Kidney (tissue), 14 donors: Measurements from ENCODE around the gene CREBZF. TPM values are rescaled to one million over a fixed set of nuclear protein-coding genes. Genes with fewer than 3 reads are reported as not detected.

ENCODE experiments used
- DNase-seq, 5 donors: peaks; one replicate each; pipeline ENCODE4 v3.0.0-alpha.2; 2013 to 2020
- FAIRE-seq: peaks from 2 replicates; lab custom pipeline; 2012; peaks lifted over from hg19 to GRCh38; lab: Jason Lieb, UNC
- H3K27ac ChIP-seq, 2 donors: one replicate each; pipeline ENCODE4 v1.7.0; 2013; ENCODE audit warnings: low read depth in 2 of 2, low read length in 2 of 2, inconsistent platforms in 1 of 2
- H3K27me3 ChIP-seq: one replicate; pipeline ENCODE4 v1.7.1; 2013; ENCODE audit warnings: low read length, inconsistent platforms; ENCODE audit not compliant: control insufficient read depth, insufficient read depth
- H3K36me3 ChIP-seq, 3 donors: one replicate each; pipeline versions ENCODE4 v1.7.0 to v1.7.1; 2013; ENCODE audit warnings: low read length in 3 of 3, control low read depth in 1 of 3, inconsistent platforms in 1 of 3; ENCODE audit not compliant: insufficient read depth in 3 of 3, control insufficient read depth in 2 of 3
- H3K4me1 ChIP-seq, 3 donors: one replicate each; pipeline versions ENCODE4 v1.7.0 to v1.7.1; 2013; ENCODE audit warnings: low read length in 3 of 3, inconsistent platforms in 1 of 3, low read depth in 1 of 3; ENCODE audit not compliant: control insufficient read depth in 2 of 3, insufficient read depth in 2 of 3
- H3K4me3 ChIP-seq, 3 donors: one replicate each; pipeline versions ENCODE4 v1.7.0 to v1.8.1; 2013; ENCODE audit warnings: low read length in 3 of 3, control low read depth in 1 of 3, inconsistent platforms in 1 of 3
- H3K9ac ChIP-seq, 3 donors: one replicate each; pipeline versions ENCODE4 v1.7.0 to v1.7.1; 2013; ENCODE audit warnings: low read length in 3 of 3, control low read depth in 1 of 3, inconsistent platforms in 1 of 3
- H3K9me3 ChIP-seq, 3 donors: one replicate each; pipeline versions ENCODE4 v1.7.0 to v1.7.1; 2013; ENCODE audit warnings: low read length in 3 of 3, control low read depth in 1 of 3, inconsistent platforms in 1 of 3; ENCODE audit not compliant: control insufficient read depth in 2 of 3, insufficient read depth in 1 of 3
- CTCF ChIP-seq: IDR thresholded peaks from 3 replicates; pipeline ENCODE4 v1.5.1; 2012; ENCODE audit warnings: mild to moderate bottlenecking, moderate library complexity, borderline replicate concordance; ENCODE audit not compliant: insufficient read depth; ENCODE audit errors: extremely low read depth
- intact Hi-C: fragments of 100-400 bp; cut with DNase I; formaldehyde crosslinking; loops from one replicate; pipeline ENCODE4 v1.11.1; 2022
- polyA plus RNA-seq: library from polyadenylated mRNA; stranded (reverse); fragments of 350-450 nt; fragmentation: Illumina TruSeq; extraction: RNeasy Lipid Tissue Mini Kit (QIAGEN cat#74804); gene quantifications from one replicate; pipeline ENCODE4 v1.2.3, GENCODE V29; 2014; ENCODE audit warnings: low read depth, low replicate concordance; ENCODE audit not compliant: insufficient read depth
- total RNA-seq: library from RNA; stranded (reverse); fragmentation: NEBNext Ultra II Directional; extraction: Animal tissue kit (Norgen Biotek cat#: 25700); gene quantifications from one replicate; pipeline ENCODE4 v1.2.1, GENCODE V29; 2021
- donor health status: control.
- donor health status: control.
- donor health status: control.
- donor health status: control.
- donor health status: control.
- donor health status: DM: yes; HTN: yes; CAD: no.
- donor health status: Normal renal cell carcinoma (clear cell type).

Gene CREBZF
- total and polyA plus RNA-seq, 2 donors from 2014 or later: 15.2 to 44.7 TPM

- DNase-seq (peak; percentile 81 to 91 (median 87)), FAIRE-seq (no peak)
- Histone ChIP-seq H3K9ac (peak overlapping the region; percentile 55 to 81 (median 58)), H3K27ac (no peak overlapping the region), H3K36me3 (no peaks in the 10 kb centered on the region), H3K4me1 (peaks cover 0 to 17% (median 0%) of the 10 kb centered on the region in 3 donors), H3K9me3 (no peaks in the 10 kb centered on the region), H3K4me3 (peak overlapping the region; percentile 73 to 87 (median 75)), H3K27me3 (no peaks in the 10 kb centered on the region)
- intact Hi-C loops: no loop called here
- TF ChIP-seq CTCF: no peak
Measured at GRCh38 chr11:85682330-85683305, 17.7 kb upstream of the CREBZF start.

GRCh38 chr11:85680897-85681296 lies 16.0 kb upstream of the CREBZF start:
- Histone ChIP-seq H3K36me3 (no peaks in the 10 kb centered on the region), H3K9me3 (no peaks in the 10 kb centered on the region), H3K27ac (no peak overlapping the region), H3K27me3 (no peaks in the 10 kb centered on the region), H3K4me3 (no peak overlapping the region), H3K9ac (no peak overlapping the region), H3K4me1 (peaks cover 0 to 17% (median 0%) of the 10 kb centered on the region in 3 donors)
- intact Hi-C loops: no loop called here
- TF ChIP-seq CTCF: no peak
- FAIRE-seq (no peak), DNase-seq (no peak)

GRCh38 chr11:85679576-85679975 lies 14.6 kb upstream of the CREBZF start:
- Histone ChIP-seq H3K9me3 (no peaks in the 10 kb centered on the region), H3K27ac (no peak overlapping the region), H3K9ac (no peak overlapping the region), H3K27me3 (no peaks in the 10 kb centered on the region), H3K4me1 (peaks cover 0 to 9% (median 0%) of the 10 kb centered on the region in 3 donors), H3K4me3 (no peak overlapping the region), H3K36me3 (no peaks in the 10 kb centered on the region)
- no peak for TF ChIP-seq CTCF
- DNase-seq (no peak), FAIRE-seq (no peak)
- intact Hi-C loops: no loop called here
